HTR-8/SVneo (cell line): ENCODE results near the gene RNF121.
"Not testable (repeated sequence)": the region's sequence is repeated elsewhere in the genome, so short reads cannot be mapped to it uniquely, and the experiment has no call there.

Source experiments
- DNase-seq: peaks from one replicate; pipeline ENCODE4 v3.0.0; 2011; ENCODE audit warnings: low spot score, mixed read lengths; ENCODE audit not compliant: insufficient read length
- FAIRE-seq: peaks from 2 replicates; lab custom pipeline; 2011; peaks lifted over from hg19 to GRCh38; lab: Jason Lieb, UNC

RNF121 gene

GRCh38 chr11:71928737-71929443, at the start of gene RNF121:
RNF121 (plus strand) TSS chr11:71929046; CDS start chr11:71929062, 16 bp downstream.
- DNase-seq (peak; percentile 97), FAIRE-seq (peak; percentile 98)

GRCh38 chr11:71885806-71886205, 43.0 kb upstream of the RNF121 start:
- FAIRE-seq, DNase-seq: not testable (repeated sequence)

GRCh38 chr11:71888335-71889010, 40.4 kb upstream of the RNF121 start:
- not testable (repeated sequence) for DNase-seq, FAIRE-seq

- DNase-seq = not testable (repeated sequence)
These were observed 39.5 kb upstream of the RNF121 start for GRCh38 chr11:71889181-71889872.

GRCh38 chr11:71895961-71896360, 32.9 kb upstream of the RNF121 start:
- DNase-seq (no peak), FAIRE-seq (no peak)

More at GRCh38 chr11:71889181-71889872, 39.5 kb upstream of the RNF121 start:
- not testable (repeated sequence) for FAIRE-seq

- not testable (repeated sequence) for FAIRE-seq, DNase-seq
These were observed 27.7 kb upstream of the RNF121 start for GRCh38 chr11:71901137-71901536.

GRCh38 chr11:71908218-71908617, 20.6 kb upstream of the RNF121 start:
- FAIRE-seq (no peak), DNase-seq (no peak)

- FAIRE-seq, DNase-seq: not testable (repeated sequence)
These were observed 18.1 kb upstream of the RNF121 start for GRCh38 chr11:71910775-71911174.

GRCh38 chr11:71911321-71911985, 17.4 kb upstream of the RNF121 start:
- not testable (repeated sequence) for DNase-seq, FAIRE-seq

- DNase-seq, FAIRE-seq: not testable (repeated sequence)
These were observed 16.9 kb upstream of the RNF121 start for GRCh38 chr11:71911986-71912340.

GRCh38 chr11:71913756-71914526, 14.9 kb upstream of the RNF121 start:
- FAIRE-seq = no peak
- DNase-seq = no peak

- FAIRE-seq (no peak), DNase-seq (no peak)
These were observed 14.1 kb upstream of the RNF121 start for GRCh38 chr11:71914617-71915189.

GRCh38 chr11:71917646-71918140, 11.2 kb upstream of the RNF121 start:
- DNase-seq (no peak), FAIRE-seq (peak; percentile 28)

GRCh38 chr11:71927820-71928736, 768 bp upstream of the RNF121 start, which contains the start of gene XNDC1N:
XNDC1N (minus strand) TSS chr11:71928594; CDS start chr11:71923353, 5,241 bp downstream.
- FAIRE-seq (peak; percentile 90), DNase-seq (peak; percentile 94)

- DNase-seq (no peak), FAIRE-seq (no peak)
These were observed 645 bp downstream of the RNF121 start for GRCh38 chr11:71929491-71929890.

GRCh38 chr11:71930556-71931244, 1.9 kb downstream of the RNF121 start:
- no peak for DNase-seq
- no peak for FAIRE-seq

GRCh38 chr11:71931245-71931602, 2.4 kb downstream of the RNF121 start:
- DNase-seq (no peak), FAIRE-seq (no peak)
